K562 (cell line): ENCODE data around the gene METTL25B. TPM values are rescaled to one million over a fixed set of nuclear protein-coding genes. Genes with fewer than 3 reads are reported as not detected.

Source experiments
- ASH1L ChIP-seq: fragments of 450-650 bp; IDR thresholded peaks from 2 replicates; pipeline ENCODE4 v1.6.1; 2018; ENCODE audit warnings: borderline replicate concordance, mild to moderate bottlenecking, low read depth; ENCODE audit not compliant: partially characterized antibody
- ATF1 ChIP-seq, 2 experiments: fragments of 450-650 bp in 1 of 2; IDR thresholded peaks; 2 replicates each; pipeline ENCODE4 v1.6.1; 2016; ENCODE audit warnings: missing compliant biosample characterization in 1 of 2, missing genetic modification characterization in 1 of 2
- EP300 ChIP-seq: IDR thresholded peaks from 2 replicates; pipeline ENCODE4 v1.6.1; 2012; ENCODE audit warnings: low read length, improper control_type of control experiment
- EP400 ChIP-seq: fragments of 450-650 bp; IDR thresholded peaks from 2 replicates; pipeline ENCODE4 v1.6.1; 2017; ENCODE audit warnings: antibody characterized with exemption, mild to moderate bottlenecking, moderate library complexity
- FOSL1 ChIP-seq: fragments of 200-800 bp; sonication (Bioruptor generic); conservative IDR thresholded peaks from 2 replicates; pipeline ENCODE4 v1.6.1; 2016; ENCODE audit warnings: missing genetic modification characterization, missing compliant biosample characterization
- FOXP1 ChIP-seq: sonication (generic); formaldehyde crosslinking; IDR thresholded peaks from 2 replicates; pipeline ENCODE4 v1.8.0; 2022; ENCODE audit warnings: mild to moderate bottlenecking, missing genetic modification reagents
- HBP1 ChIP-seq: fragments of 450-650 bp; formaldehyde crosslinking; IDR thresholded peaks from 2 replicates; pipeline ENCODE4 v1.4.0; 2022; ENCODE audit warnings: missing genetic modification characterization
- HDGF ChIP-seq: fragments of 450-650 bp; IDR thresholded peaks from 2 replicates; pipeline ENCODE4 v1.6.1; 2016
- JUNB ChIP-seq: fragments of 450-650 bp; formaldehyde crosslinking; conservative IDR thresholded peaks from 2 replicates; pipeline ENCODE4 v1.4.0; 2020; ENCODE audit warnings: mild to moderate bottlenecking
- MEIS2 ChIP-seq: fragments of 450-650 bp; IDR thresholded peaks from 2 replicates; pipeline ENCODE4 v1.6.1; 2014; ENCODE audit warnings: mild to moderate bottlenecking; ENCODE audit not compliant: partially characterized antibody
- MLLT1 ChIP-seq, 2 experiments: fragments of 450-650 bp; IDR thresholded peaks; 2 replicates each; pipeline ENCODE4 v1.6.1; 2016
- RHOXF2B ChIP-seq: fragments of 250-450 bp; sonication (Bioruptor Pico); conservative IDR thresholded peaks from 2 replicates; pipeline ENCODE4 v1.5.1; 2021
- RREB1 ChIP-seq: fragments of 250-450 bp; sonication (Bioruptor Pico); IDR thresholded peaks from 2 replicates; pipeline ENCODE4 v1.4.0; 2020
- SOX6 ChIP-seq: fragments of 450-650 bp; IDR thresholded peaks from 2 replicates; pipeline ENCODE4 v1.6.1; 2014; ENCODE audit warnings: mild to moderate bottlenecking
- ZC3H4 ChIP-seq: sonication (generic); formaldehyde crosslinking; IDR thresholded peaks from 2 replicates; pipeline ENCODE4 v1.9.0; 2021; ENCODE audit warnings: missing genetic modification reagents, borderline replicate concordance
- ZHX1 ChIP-seq: fragments of 150-350 bp; conservative IDR thresholded peaks from 2 replicates; pipeline ENCODE4 v1.6.1; 2014; ENCODE audit warnings: low read length
- ZNF263 ChIP-seq: sonication (generic); formaldehyde crosslinking; IDR thresholded peaks from 2 replicates; pipeline ENCODE4 v1.8.0; 2022; ENCODE audit warnings: mild to moderate bottlenecking, missing genetic modification reagents, borderline replicate concordance
- polyA plus RNA-seq, 8 experiments: library from polyadenylated mRNA; depleted of rRNA in 4 of 8; stranded (reverse) in 5 of 8; unstranded in 3 of 8; fragments of >200 nt; fragmentation: Nextera tagmentation in 2 of 8; fragmentation: Illumina TruSeq in 1 of 8; extraction: Ambion mirVana in 2 of 8; extraction: Trizol in 1 of 8; gene quantifications; 2 replicates each; pipeline versions ENCODE4 v1.2.1 to v1.2.3, GENCODE V29; 2011 to 2014; ENCODE audit warnings: inconsistent platforms in 1 of 8, missing spikeins in 1 of 8
- total RNA-seq, 7 experiments: library from RNA; depleted of rRNA in 6 of 7; stranded (reverse); fragments of >200 nt in 6 of 7; fragmentation: Illumina TruSeq in 2 of 7; extraction: Trizol in 2 of 7; gene quantifications; 2 replicates each; pipeline versions ENCODE4 v1.2.1 to v1.2.3, GENCODE V29; 2011 to 2021; ENCODE audit warnings: low replicate concordance in 1 of 7

Gene METTL25B
- total and polyA plus RNA-seq, 9 of the 15 experiments (the other 6 are each of a cell fraction or from before 2014, with no cell fraction given) = 7.7 to 48.3 (median 33.1) TPM

- TF ChIP-seq ZHX1 = no peak
- TF ChIP-seq HBP1 (CRISPR knock-in tag) = peak; percentile 52; the same call in 1 of the 2 replicates
- no peak; the same call in 1 of the 2 replicates for TF ChIP-seq RHOXF2B (CRISPR knock-in tag)
- peak; percentile 44 for TF ChIP-seq FOXP1 (CRISPR knock-in tag)
- peak; percentile 87 for TF ChIP-seq ASH1L
- TF ChIP-seq EP400 = peak; percentile 98
- peak; percentile 59 for TF ChIP-seq FOSL1
- TF ChIP-seq MLLT1 (IDR thresholded peaks at IDR 0.05) = no peak
- no peak for TF ChIP-seq JUNB (CRISPR knock-in tag)
- no peak for TF ChIP-seq RREB1 (CRISPR knock-in tag)
- TF ChIP-seq EP300 = peak; percentile 31
- TF ChIP-seq HDGF = peak; percentile 91; the same call in 1 of the 2 replicates
- TF ChIP-seq MEIS2 = peak; percentile 89
- TF ChIP-seq ATF1 (CRISPR knock-in tag; IDR thresholded peaks at IDR 0.05) = no peak
- TF ChIP-seq ATF1 (tag; IDR thresholded peaks at IDR 0.05) = peak; percentile 86
- 0 out of 2 replicates have a peak, but pooled peaks have one; percentile 32 for TF ChIP-seq ZC3H4
- 0 out of 2 replicates have a peak, but pooled peaks have one; percentile 18 for TF ChIP-seq SOX6
- peak; percentile 52 for TF ChIP-seq ZNF263 (CRISPR knock-in tag)
Measured at GRCh38 chr1:156740741-156741480, 12.6 kb downstream of the METTL25B start, which contains the start of gene MRPL24 (continued).
